ENCODE measurements around the gene ANKFY1. TPM values are rescaled to one million over a fixed set of nuclear protein-coding genes. Genes with fewer than 3 reads are reported as not detected.

The ANKFY1 gene
- total RNA-seq, 1 donor from 2014 or later: 28.0 TPM

- DNase-seq (ENCODE audit: low read depth, low spot score): no peak
Observed at GRCh38 chr17:4178651-4179050, 85.1 kb downstream of the ANKFY1 start.

DNA sequence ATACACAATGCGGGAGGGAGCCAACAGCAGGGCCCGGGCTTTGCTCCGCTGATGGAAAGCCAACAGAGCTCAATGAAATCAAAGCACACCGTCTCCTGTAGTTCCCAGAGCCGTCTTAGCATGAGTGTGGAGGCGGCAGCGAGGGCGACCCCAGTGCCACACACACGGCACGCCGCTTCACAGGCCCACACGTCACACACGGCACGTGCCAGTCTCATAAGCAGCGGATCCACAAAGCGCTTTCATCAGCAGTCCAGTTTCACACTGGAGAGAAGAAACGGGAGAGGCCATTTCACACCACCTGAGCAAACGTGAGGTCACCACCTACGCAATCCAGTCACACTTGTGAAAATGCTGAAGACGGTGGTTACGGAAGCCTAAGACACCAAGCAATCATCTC is 86.0 kb downstream of the ANKFY1 start:
- DNase-seq (ENCODE audit: low read depth, low spot score): no peak

- no peak for DNase-seq (ENCODE audit: low read depth, low spot score)
Observed at GRCh38 chr17:4176808-4177472, 86.8 kb downstream of the ANKFY1 start.

DNA sequence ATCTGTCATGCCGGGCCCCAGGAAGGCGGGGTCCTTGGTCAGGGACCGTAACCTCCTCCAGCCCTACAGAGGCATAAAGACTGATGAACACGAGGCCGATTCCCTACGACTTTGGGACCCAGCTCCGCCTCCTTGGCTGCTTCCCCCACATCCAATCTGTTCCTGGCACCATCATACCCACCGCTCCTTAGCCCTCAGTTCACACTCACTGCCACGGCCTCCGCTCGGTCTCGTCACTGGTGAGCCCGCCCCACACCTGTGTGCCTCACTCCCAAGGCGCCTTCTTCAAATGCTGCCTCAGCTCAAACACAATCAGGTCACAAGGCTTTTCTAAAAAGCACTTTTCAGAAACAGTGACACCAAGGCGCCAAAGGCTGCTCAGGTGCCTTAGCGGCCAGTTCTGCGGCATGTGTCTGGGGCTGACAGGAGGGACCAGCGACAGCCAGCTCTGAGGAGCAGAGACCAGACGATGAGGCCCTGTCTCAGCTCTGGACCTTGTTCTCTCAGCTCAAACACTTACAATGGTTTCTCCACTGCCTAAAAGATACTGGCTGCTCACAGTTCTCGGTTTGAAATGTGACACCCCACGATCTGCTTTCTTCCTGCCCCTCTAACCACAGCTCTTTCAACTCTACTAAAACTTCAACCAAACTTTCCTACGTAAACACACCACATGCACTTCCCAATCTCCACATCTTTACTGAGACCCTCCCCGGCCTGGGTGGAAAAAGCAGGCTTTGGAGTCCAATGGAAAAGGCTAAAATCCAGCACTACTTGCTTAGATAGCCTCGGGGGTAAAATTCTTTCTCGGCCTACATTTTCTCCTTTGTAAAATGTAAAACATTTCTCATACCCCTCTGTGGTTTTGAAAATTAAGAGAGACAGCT is 87.6 kb downstream of the ANKFY1 start:
- no peak for DNase-seq (ENCODE audit: low read depth, low spot score)

- no peak for DNase-seq (ENCODE audit: low read depth, low spot score)
Observed at GRCh38 chr17:4174556-4174955, 89.2 kb downstream of the ANKFY1 start.

DNA sequence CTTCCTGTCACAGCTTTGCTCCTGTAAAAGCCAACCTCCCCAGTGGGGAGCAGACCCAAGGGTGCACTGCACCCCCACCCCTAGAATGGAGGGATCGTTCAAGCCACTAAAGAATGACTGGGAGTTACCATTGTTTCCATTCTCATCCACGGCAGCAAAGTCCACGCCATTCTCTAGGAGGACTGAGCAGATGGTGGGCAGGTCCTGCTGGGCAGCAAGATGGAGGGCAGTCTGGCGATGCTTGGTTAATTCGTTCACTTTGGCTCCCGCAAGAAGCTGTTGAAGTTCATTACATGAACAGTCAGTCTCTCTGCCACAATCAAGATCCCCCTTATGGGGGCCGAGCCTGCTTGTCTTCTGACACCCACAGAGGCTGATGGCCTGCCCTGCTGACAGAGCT is 90.0 kb downstream of the ANKFY1 start:
- DNase-seq (ENCODE audit: low read depth, low spot score): no peak

DNA sequence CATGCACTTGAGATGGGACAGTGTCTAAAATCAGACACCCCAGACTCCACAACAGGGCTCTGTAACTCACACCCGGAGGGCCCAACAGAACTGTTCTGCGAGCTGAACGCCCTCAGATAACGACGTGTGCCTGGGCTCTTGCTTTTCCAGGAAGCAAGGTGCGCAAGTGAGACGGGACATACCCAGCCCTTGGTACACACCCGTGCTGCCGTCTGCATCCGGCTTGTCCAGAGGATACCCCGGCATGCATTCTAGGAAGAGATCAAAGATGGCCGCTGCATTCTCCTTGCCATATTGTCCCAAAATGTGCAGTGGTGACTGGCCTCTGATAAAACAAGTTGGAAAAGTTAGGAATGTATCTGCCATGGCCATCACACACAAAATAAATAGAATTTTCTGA is 91.4 kb downstream of the ANKFY1 start:
- DNase-seq (ENCODE audit: low read depth, low spot score): no peak

DNA sequence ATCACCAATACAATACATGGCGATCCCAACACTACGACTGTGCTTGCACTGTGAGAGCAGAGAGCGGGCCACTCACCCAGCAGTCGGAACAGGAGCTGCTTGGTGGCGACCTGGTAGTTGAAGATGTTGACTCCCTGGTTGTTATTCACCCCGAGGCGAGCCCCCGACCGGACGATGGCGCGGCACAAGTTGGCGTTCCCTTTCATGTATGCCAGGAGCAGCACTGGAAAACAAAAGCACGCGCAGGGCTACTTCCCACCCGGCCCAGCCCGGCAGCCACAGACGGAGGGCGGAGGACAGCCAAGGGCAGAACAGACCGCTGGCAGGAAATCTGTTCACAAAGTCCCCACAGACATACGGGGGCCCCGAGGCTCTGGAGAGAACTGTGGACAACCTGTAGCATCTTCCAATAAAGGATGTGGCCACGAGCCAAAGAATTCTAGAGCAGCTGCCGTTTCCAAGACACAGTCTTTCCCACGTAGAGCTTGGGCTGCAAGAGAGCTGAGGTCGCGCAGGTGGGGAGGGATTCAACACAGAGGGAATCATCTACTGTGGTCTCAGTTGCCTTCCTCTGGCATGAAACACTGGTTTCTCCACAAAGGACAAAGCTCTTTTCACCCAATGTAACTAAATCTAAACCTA is 93.0 kb downstream of the ANKFY1 start:
- DNase-seq (ENCODE audit: low read depth, low spot score): no peak

GRCh38 chr17:4167786-4168185 is 96.0 kb downstream of the ANKFY1 start:
- DNase-seq (ENCODE audit: low read depth, low spot score): no peak

DNA sequence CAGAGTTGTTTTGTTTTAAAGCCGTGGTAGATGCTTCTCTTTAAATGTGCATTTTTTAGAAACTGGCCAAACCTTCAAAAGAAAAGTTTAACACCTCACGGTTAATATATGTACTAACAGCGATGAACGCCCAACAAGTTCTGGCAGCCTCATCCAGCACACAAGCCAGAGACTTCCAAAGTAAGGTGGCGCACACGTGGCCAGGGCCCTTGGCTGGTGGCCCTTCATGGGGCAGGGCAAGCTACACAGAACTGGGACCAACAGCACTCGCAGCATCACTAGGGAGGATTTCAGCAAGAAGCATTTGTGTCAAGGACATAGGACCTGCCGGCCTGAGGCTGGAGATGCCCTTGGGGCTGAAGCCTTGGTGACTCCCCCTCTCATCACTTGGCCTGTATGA is 97.4 kb downstream of the ANKFY1 start:
- no peak for DNase-seq (ENCODE audit: low read depth, low spot score)

DNA sequence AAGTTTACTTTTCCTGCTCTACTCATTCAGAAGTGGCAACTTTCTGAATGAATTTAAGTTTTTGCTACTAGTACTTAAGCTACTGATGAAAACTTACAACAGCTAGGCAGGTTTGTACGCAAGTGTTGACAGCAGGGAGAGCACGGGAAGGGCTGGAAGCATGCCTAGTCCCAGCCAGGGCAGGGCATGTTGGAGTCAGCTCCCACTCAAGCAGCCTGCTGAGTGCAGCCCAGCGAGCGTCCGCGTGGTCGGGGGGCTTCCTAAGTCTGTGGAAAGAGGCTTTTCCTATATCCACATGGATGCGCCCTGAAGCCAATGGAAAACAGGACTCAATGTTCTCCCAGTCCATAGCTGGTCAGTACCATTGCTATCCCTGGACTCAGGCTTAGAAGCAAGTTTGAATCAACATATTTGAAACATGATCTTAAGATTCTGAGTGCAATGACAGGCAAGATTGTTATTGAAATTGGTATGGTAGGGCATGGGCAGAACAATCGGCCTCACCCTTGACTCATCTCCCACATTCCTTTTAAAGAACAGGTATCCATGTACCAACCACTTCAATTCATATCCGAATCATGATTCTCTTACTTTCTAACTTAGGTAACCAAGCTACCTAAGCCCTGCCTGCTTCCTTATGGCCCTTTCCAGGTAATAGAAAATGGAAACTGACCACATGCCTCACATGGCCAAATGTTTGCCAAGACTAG is 98.3 kb downstream of the ANKFY1 start:
- no peak for DNase-seq (ENCODE audit: low read depth, low spot score)

- DNase-seq (ENCODE audit: low read depth, low spot score): no peak
Observed at GRCh38 chr17:4163951-4164350, 99.8 kb downstream of the ANKFY1 start.

- no peak for DNase-seq (ENCODE audit: low read depth, low spot score)
Observed at GRCh38 chr17:4162775-4163466, 100.9 kb downstream of the ANKFY1 start.

DNA sequence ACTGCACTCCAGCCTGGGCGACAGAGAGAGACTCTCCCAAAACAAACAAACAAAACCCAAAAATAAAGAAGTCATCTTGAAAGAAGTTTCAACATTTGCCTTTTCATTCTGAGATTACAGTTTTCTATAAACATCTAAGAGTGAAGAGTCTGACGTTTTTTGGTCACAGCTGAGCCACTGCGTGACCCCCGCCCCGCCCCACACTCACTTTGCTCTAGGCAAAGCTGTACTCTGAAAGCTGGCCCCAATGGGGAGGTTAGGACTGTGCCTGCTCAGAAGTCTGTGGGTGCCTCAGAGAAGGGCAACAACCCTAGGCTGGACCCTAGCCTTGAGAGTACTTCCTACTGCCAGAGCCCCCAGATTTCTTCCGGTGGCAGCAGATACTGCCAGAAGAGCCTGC is 101.5 kb downstream of the ANKFY1 start:
- no peak for DNase-seq (ENCODE audit: low read depth, low spot score)

- no peak for DNase-seq (ENCODE audit: low read depth, low spot score)
Observed at GRCh38 chr17:4161967-4162305, 101.8 kb downstream of the ANKFY1 start.

DNA sequence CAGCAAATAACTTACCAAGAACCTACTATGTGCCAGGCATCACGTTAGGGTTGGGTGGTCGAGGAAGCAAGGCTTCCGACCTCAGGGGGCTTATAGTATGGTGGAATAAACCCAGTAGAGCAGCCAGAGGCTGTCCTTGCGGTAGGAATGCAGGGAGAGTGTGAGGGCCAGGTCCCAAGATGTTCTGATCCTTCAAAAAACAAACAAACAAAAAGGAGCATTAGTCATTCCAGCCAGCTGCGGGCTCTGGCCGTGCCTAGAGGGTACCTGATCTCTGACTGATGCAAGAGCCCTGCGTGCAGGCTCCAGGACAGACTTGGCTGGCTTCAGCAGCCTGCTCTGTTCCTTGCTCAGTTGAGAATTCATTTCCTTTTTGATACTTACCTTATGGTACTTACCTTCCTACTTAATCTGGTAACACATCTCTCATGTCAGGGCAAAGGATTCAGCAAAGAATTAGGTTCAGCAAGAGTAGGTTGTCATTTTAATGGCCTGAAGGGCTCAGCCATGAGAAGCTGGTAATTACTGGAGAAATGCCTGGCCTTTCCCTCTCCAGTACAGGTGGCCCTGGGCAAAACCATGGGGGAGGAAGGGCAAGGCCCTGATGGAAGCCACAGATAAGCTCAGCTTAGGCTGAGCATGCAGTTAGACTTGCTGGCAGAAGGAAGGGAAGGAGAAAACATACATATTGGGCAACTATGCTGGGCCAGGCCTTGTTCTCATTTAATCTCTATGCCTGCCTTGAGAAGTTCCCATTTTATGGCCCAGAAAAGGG is 102.4 kb downstream of the ANKFY1 start:
- DNase-seq (ENCODE audit: low read depth, low spot score): peak; percentile 29

- DNase-seq (ENCODE audit: low read depth, low spot score): no peak
Observed at GRCh38 chr17:4160294-4160859, 103.4 kb downstream of the ANKFY1 start.

DNA sequence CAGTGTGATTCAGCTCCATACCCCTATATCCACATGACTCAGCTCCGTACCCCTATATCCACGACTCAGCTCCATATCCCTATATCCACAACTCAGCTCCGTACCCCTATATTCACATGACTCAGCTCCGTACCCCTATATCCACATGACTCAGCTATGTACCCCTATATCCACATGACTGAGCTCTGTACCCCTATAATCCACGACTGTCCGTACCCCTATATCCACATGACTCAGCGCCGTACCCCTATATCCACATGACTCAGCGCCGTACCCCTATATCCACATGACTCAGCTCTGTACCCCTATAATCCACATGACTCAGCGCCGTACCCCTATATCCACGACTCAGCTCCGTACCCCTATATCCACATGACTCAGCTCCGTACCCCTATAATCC is 104.0 kb downstream of the ANKFY1 start:
- no peak for DNase-seq (ENCODE audit: low read depth, low spot score)

- DNase-seq (ENCODE audit: low read depth, low spot score): no peak
Observed at GRCh38 chr17:4157618-4158333, 106.0 kb downstream of the ANKFY1 start.

Measured in pulmonary artery endothelial cell (primary cell).